Type B pancreatic cell (in vitro differentiated cells): Measurements from ENCODE around the gene PDGFA. TPM values are rescaled to one million over a fixed set of nuclear protein-coding genes. Genes with fewer than 3 reads are reported as not detected.

Experiments used
- DNase-seq: peaks from one replicate; pipeline ENCODE4 v3.0.0; 2021; ENCODE audit warnings: mixed read lengths; ENCODE audit not compliant: unreplicated experiment; ENCODE audit errors: extremely low spot score
- H3K27ac Mint-ChIP-seq: 2 replicates; pipeline ENCODE4 v1.8.0; 2021; ENCODE audit warnings: mild to moderate bottlenecking, mixed read lengths
- H3K27me3 Mint-ChIP-seq: 2 replicates; pipeline ENCODE4 v1.8.0; 2021; ENCODE audit warnings: mixed read lengths
- H3K36me3 Mint-ChIP-seq: 2 replicates; pipeline ENCODE4 v1.8.0; 2021; ENCODE audit warnings: mixed read lengths
- H3K4me1 Mint-ChIP-seq: one replicate; pipeline ENCODE4 v1.8.0; 2021; ENCODE audit warnings: mixed read lengths; ENCODE audit not compliant: unreplicated experiment
- H3K4me3 Mint-ChIP-seq: 2 replicates; pipeline ENCODE4 v1.8.0; 2021; ENCODE audit warnings: mild to moderate bottlenecking, mixed read lengths
- H3K9me3 Mint-ChIP-seq: 2 replicates; pipeline ENCODE4 v1.8.0; 2021; ENCODE audit warnings: mixed read lengths
- total RNA-seq: library from RNA; stranded (reverse); gene quantifications from 2 replicates; pipeline ENCODE4 v1.2.1, GENCODE V29; 2021; ENCODE audit warnings: low replicate concordance
- TF ChIP-seq, protein P1 (sequence below): fragments of 200-600 bp; sonication (generic); conservative IDR thresholded peaks from 2 replicates; pipeline ENCODE4 v1.5.0; 2021; ENCODE audit warnings: antibody characterized with exemption, mild to moderate bottlenecking

PDGFA gene
- total RNA-seq, 1 donor from 2014 or later: 28.1 TPM

DNA sequence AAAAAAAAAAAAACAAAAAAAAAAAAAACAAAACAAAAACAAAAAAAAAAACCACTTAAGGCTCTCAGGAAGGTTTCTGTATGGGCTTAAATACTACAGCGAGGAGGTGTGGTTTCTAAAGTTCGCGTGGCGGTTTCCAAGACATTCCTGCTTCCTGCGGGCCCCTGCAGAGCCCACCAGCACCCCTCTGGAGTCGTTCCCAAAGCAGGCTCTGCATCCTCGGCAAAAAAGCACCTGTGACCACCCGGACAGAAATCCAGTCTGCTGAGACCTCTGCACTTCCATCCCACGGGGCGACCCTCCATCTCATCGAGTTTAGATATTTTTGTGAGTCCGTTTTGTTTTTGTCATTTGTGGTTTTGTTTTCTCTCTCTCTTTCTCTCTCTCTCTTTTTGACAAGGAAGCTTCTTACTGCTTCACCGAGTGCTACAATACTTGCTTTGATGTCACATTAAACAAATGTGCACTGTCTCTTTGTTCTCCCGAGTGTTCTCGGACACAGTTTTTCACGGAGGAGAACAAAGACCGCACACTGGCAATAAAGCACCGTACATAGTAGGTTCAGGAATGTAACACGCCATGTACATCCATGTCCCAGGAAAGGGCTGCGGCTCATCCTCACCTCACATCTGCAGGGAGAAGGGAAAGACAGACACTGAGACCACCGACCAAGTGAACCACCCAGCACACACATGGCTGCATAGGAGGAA is 21.5 kb downstream of the PDGFA start:
- TF ChIP-seq, protein P1, sequence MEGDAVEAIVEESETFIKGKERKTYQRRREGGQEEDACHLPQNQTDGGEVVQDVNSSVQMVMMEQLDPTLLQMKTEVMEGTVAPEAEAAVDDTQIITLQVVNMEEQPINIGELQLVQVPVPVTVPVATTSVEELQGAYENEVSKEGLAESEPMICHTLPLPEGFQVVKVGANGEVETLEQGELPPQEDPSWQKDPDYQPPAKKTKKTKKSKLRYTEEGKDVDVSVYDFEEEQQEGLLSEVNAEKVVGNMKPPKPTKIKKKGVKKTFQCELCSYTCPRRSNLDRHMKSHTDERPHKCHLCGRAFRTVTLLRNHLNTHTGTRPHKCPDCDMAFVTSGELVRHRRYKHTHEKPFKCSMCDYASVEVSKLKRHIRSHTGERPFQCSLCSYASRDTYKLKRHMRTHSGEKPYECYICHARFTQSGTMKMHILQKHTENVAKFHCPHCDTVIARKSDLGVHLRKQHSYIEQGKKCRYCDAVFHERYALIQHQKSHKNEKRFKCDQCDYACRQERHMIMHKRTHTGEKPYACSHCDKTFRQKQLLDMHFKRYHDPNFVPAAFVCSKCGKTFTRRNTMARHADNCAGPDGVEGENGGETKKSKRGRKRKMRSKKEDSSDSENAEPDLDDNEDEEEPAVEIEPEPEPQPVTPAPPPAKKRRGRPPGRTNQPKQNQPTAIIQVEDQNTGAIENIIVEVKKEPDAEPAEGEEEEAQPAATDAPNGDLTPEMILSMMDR: no peak
- Mint-ChIP-seq H3K4me3 (no peak overlapping the region), H3K27me3 (no peaks in the 10 kb centered on the region), H3K4me1 (peaks cover 12% of the 10 kb centered on the region), H3K27ac (no peak overlapping the region), H3K9me3 (no peaks in the 10 kb centered on the region), H3K36me3 (peaks cover 13% of the 10 kb centered on the region)
- no peak for DNase-seq

DNA sequence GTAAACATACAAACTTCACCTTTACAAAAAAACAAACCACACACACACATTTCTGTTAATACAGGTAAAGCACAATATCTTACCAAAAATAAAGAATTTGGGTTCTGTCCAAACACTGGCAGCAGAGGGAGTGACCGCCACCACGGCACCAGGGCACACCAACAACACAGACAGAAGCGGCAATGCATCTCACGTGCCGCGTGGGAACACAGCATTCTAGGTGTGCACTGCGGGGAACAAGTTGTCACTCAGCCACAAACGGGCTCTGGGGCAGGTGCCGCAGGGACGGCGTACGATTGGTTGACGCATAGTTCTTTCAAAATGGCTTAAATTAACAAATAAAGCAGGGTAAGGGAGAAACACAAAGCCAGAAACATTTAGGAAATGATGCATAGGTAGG is 22.3 kb downstream of the PDGFA start:
- Mint-ChIP-seq H3K9me3 (no peaks in the 10 kb centered on the region), H3K27me3 (no peaks in the 10 kb centered on the region), H3K4me1 (peaks cover 7% of the 10 kb centered on the region), H3K27ac (no peak overlapping the region), H3K36me3 (peaks cover 13% of the 10 kb centered on the region), H3K4me3 (no peak overlapping the region)
- TF ChIP-seq, protein P1: no peak
- no peak for DNase-seq

DNA sequence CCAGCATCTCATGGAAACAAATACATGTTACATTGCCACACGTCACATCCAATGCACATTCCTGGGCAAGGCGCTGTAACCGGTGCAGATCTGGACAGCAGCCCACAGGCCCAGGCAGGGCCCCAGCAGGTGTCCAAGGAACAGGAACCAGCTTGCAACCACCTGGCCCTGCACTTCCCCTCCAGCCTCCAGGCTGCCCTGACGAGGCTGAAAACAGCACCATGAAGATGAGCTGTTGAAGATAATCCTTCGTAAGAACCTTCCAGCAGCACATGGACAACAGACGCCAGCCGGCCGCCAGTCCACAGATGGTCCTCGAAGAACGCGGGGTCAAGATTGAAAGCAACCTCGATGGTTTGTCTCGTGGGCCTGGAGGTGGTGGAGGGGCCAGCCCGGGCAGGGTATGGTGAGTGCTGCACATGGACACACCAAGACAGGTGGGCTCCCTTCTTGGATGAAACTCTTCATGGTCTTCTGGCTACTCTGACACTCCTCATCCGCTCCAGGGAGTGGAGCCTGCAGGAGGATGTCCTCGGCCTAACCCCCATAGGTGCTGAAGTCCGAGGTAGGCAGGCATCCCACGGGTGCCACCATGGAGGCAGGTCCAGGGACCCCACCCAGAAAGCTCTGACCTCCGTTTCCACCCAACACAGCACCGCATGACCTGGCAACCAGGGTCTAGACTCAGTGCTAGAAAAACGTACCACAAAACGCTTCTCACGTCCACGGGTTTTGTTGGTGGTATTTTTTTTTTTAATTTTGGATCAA is 22.9 kb downstream of the PDGFA start:
- DNase-seq: no peak
- Mint-ChIP-seq H3K36me3 (peaks cover 13% of the 10 kb centered on the region), H3K4me3 (no peak overlapping the region), H3K4me1 (peaks cover 6% of the 10 kb centered on the region), H3K27me3 (no peaks in the 10 kb centered on the region), H3K9me3 (no peaks in the 10 kb centered on the region), H3K27ac (no peak overlapping the region)
- TF ChIP-seq, protein P1: no peak

DNA sequence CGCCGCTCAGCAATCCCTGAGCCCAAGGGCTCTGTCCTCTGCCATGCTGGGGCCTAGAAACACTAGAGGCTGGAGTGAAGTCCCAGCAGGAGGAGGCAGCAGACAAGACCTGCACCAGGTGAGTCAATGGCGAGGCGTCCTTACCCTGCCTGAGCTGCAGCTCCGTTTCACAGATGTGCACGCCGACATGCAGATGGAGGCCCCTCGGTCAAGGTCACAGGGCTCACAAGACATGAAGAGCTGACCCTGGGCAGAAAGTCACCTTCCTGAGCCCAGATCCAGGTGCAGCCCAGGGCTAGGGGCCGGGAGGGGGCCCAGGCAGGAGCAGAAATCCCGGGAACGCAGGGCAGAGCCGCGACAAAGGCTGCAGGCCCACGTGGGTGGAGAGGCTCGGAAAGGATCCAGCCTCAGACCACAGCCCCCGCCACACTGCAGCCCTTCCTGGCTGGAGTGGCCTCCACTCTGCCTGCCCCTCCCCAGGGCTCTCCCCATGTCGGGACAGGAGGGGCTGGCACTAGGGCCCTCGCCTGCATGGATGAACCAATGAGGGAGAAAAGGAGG is 23.8 kb downstream of the PDGFA start:
- Mint-ChIP-seq H3K4me1 (peaks cover 6% of the 10 kb centered on the region), H3K9me3 (no peaks in the 10 kb centered on the region), H3K4me3 (no peak overlapping the region), H3K27me3 (no peaks in the 10 kb centered on the region), H3K27ac (no peak overlapping the region), H3K36me3 (peaks cover 13% of the 10 kb centered on the region)
- DNase-seq: no peak
- TF ChIP-seq, protein P1: no peak

DNA sequence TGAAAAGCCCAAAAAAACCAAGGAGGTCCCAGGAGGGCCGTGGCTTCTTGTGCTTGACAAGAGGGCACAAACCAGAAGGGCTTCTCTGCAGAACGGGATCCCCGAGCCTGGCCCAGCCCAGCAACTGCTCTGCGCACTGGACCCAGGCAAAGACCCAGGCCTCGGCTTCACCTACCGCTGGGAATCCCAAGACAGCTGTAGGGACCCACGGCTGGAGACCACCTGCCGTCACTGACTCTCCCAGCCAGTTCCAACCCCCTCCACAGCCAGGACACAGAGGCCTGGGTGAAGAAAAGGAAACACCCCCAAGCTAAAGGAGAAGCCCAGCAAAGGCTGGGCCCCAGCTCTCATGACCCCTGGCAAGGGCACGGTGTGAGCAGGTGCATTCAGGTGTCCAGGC is 24.3 kb downstream of the PDGFA start:
- H3K4me3 Mint-ChIP-seq: no peak overlapping the region
- TF ChIP-seq, protein P1: no peak
- no peaks in the 10 kb centered on the region for H3K27me3 Mint-ChIP-seq
- H3K9me3 Mint-ChIP-seq: no peaks in the 10 kb centered on the region
- H3K27ac Mint-ChIP-seq: no peak overlapping the region
- DNase-seq: no peak
- peaks cover 13% of the 10 kb centered on the region for H3K36me3 Mint-ChIP-seq
- peaks cover 6% of the 10 kb centered on the region for H3K4me1 Mint-ChIP-seq
